ENCODE results near the gene ZNF320. TPM values are rescaled to one million over a fixed set of nuclear protein-coding genes. Genes with fewer than 3 reads are reported as not detected.
"Not testable (repeated sequence)": the region's sequence is repeated elsewhere in the genome, so short reads cannot be mapped to it uniquely, and the experiment has no call there.

ZNF320 gene
- total RNA-seq, 1 experiment from 2014 or later, result 10.2 TPM

GRCh38 chr19:52901842-52902241 is 4.4 kb upstream of the ZNF320 start:
- in situ Hi-C loops (cut with HindIII; ENCODE audit: low pct_unique_long_range_greater_than_20kb, low sequenced_read_pairs), result no loop called here

GRCh38 chr19:52898596-52898995 is 1.2 kb upstream of the ZNF320 start:
- H3K36me3 ChIP-seq (ENCODE audit: control insufficient read depth, insufficient read depth, low read length); in situ Hi-C loops (cut with HindIII; ENCODE audit: low pct_unique_long_range_greater_than_20kb, low sequenced_read_pairs); BruUV-seq (replicated peaks); CTCF ChIA-PET; H3K4me1 ChIP-seq (ENCODE audit: control insufficient read depth, insufficient read depth, low read length); DNase-seq (ENCODE audit: low read depth, low spot score); H3K4me3 ChIP-seq (ENCODE audit: low read depth in 2 of 2, low read length in 2 of 2); ATAC-seq; intact Hi-C loops (cut with micrococcal nuclease; ENCODE audit: unreplicated experiment); H3K9me3 ChIP-seq (ENCODE audit: control insufficient read depth, insufficient read depth, low read depth, low read length); H3K27me3 ChIP-seq (ENCODE audit: control insufficient read depth, insufficient read depth, low read length); H3K27ac ChIP-seq (ENCODE audit: low read length): not testable (repeated sequence)
- POLR2A ChIA-PET, result interaction anchor here (0.6 kb wide), 1 partner anchor 372 kb away, joined by 8 read pairs; no protein-coding TSS in a partner anchor

More at GRCh38 chr19:52901842-52902241, 4.4 kb upstream of the ZNF320 start:
- intact Hi-C loops (cut with micrococcal nuclease; ENCODE audit: unreplicated experiment), result no loop called here
- DNase-seq (ENCODE audit: low read depth, low spot score) (no peak), ATAC-seq (no peak)
- Histone ChIP-seq H3K9me3 (ENCODE audit: control insufficient read depth, insufficient read depth, low read depth, low read length) (no peaks in the 10 kb centered on the region), H3K27ac (ENCODE audit: low read length) (no peak overlapping the region), H3K4me1 (ENCODE audit: control insufficient read depth, insufficient read depth, low read length) (no peaks in the 10 kb centered on the region), H3K36me3 (ENCODE audit: control insufficient read depth, insufficient read depth, low read length) (no peaks in the 10 kb centered on the region; the same call in 1 of the 2 replicates), H3K4me3 (ENCODE audit: low read depth in 2 of 2, low read length in 2 of 2) (no peak overlapping the region), H3K27me3 (ENCODE audit: control insufficient read depth, insufficient read depth, low read length) (no peaks in the 10 kb centered on the region)
- ChIA-PET POLR2A (no interaction called here), CTCF (interaction anchor here (0.7 kb wide), 1 partner anchor 511 kb away, joined by 4 read pairs; no protein-coding TSS in a partner anchor)
- TF ChIP-seq SIN3A (IDR thresholded peaks at IDR 0.05; ENCODE audit: borderline replicate concordance, insufficient read depth, low read depth, low read length), result no peak
- no peak for TF ChIP-seq REST (IDR thresholded peaks at IDR 0.05; ENCODE audit: insufficient read depth in 1 of 2, low read depth in 2 of 2, low read length in 1 of 2)
- no peak for TF ChIP-seq CTCF (IDR thresholded peaks at IDR 0.05)
- TF ChIP-seq TCF7L2 (IDR thresholded peaks at IDR 0.05; ENCODE audit: low read depth, low read length), result no peak
- no peak for TF ChIP-seq POLR2AphosphoS5 (IDR thresholded peaks at IDR 0.05; ENCODE audit: low read depth, low read length)
- BruUV-seq (replicated peaks), result no TSS peak

- H3K27me3 ChIP-seq (ENCODE audit: control insufficient read depth, insufficient read depth, low read length), result no peaks in the 10 kb centered on the region
- H3K4me3 ChIP-seq (ENCODE audit: low read depth in 2 of 2, low read length in 2 of 2), result peak overlapping the region; percentile 73 to 87; a peak in 3 of 4 replicates
- H3K4me1 ChIP-seq (ENCODE audit: control insufficient read depth, insufficient read depth, low read length), result peaks cover 4% of the 10 kb centered on the region; the same call in 1 of the 2 replicates
- ATAC-seq (no peak), DNase-seq (ENCODE audit: low read depth, low spot score) (no peak)
- no peaks in the 10 kb centered on the region for H3K9me3 ChIP-seq (ENCODE audit: control insufficient read depth, insufficient read depth, low read depth, low read length)
- TF ChIP-seq TCF7L2 (IDR thresholded peaks at IDR 0.05; ENCODE audit: low read depth, low read length) (no peak), CTCF (IDR thresholded peaks at IDR 0.05) (no peak), SIN3A (IDR thresholded peaks at IDR 0.05; ENCODE audit: borderline replicate concordance, insufficient read depth, low read depth, low read length) (no peak), POLR2AphosphoS5 (IDR thresholded peaks at IDR 0.05; ENCODE audit: low read depth, low read length) (no peak)
- ChIA-PET CTCF (no interaction called here), POLR2A (interaction anchor here (0.6 kb wide), 1 partner anchor 371 kb away, joined by 8 read pairs; no protein-coding TSS in a partner anchor)
- no peaks in the 10 kb centered on the region; the same call in 1 of the 2 replicates for H3K36me3 ChIP-seq (ENCODE audit: control insufficient read depth, insufficient read depth, low read length)
- in situ Hi-C loops (cut with HindIII; ENCODE audit: low pct_unique_long_range_greater_than_20kb, low sequenced_read_pairs) (no loop called here), intact Hi-C loops (cut with micrococcal nuclease; ENCODE audit: unreplicated experiment) (no loop called here)
- BruUV-seq (replicated peaks), result TSS peak; percentile 85
- peak overlapping the region; percentile 74 for H3K27ac ChIP-seq (ENCODE audit: low read length)
Measured at GRCh38 chr19:52898101-52898500, 666 bp upstream of the ZNF320 start.

All from Panc1 (cell line).